HTR-8/SVneo (cell line): Measurements from ENCODE around the gene MRPL1.

Experiments
- DNase-seq: peaks from one replicate; pipeline ENCODE4 v3.0.0; 2011; ENCODE audit warnings: low spot score, mixed read lengths; ENCODE audit not compliant: insufficient read length
- FAIRE-seq: peaks from 2 replicates; lab custom pipeline; 2011; peaks lifted over from hg19 to GRCh38; lab: Jason Lieb, UNC

Gene MRPL1

DNA sequence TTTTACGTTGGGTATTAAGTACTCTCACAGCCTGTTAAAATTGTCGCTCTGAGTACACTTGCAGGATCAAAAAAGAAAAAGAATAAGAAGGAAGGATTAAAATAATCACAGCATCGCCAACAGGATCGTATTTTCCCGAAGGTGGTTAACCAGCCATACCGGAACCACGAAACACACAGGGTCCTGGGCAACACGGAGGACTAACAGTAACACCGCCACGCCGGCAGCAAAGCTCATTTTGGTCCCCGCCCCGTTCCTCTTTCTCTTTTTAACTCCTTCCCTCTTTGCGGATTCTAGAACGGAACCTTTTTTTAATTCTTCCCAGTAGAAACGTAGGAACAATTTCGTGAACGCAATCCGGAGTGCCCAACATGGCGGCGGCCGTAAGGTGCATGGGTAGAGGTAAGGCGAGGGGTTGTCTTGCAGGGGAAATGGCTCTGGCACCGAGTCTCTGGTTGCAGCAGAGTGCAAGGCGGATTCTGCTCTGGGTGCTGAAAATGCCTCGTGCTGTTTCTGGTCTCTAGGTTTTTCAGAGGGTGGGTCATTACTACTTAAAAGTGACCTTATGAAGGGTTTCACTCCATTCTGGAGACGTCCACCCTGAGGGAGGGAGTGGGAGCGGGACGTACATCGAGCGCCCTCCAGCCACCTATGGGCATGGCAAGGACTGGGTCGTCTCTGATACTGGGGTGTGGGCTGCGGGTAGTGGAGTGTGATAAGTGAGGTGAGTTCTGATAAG is at the start of gene MRPL1:
Gene MRPL1 (plus strand): TSS at position 353 of the 739 bp plus-strand sequence. CDS start 19 bp downstream, at position 372.
- DNase-seq (peak; percentile 52), FAIRE-seq (peak; percentile 13)

DNA sequence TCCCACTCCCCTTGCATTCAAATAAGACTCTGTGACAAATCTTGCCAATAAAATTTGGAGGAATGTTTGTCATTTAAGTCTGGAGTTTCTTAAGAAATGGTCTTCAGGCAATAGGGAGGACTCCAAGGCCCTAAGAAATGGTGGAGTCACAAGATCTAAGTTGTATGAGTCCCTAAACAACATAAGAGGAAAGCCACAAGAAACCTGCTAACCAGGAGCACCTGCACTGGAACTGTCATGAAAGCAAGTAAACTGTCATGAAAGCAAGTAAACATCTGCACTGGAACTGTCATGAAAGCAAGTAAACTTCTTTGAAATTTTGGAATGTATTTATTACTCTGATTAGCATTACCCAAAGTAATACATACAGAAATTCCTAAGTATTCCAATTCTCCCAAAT is 47.0 kb upstream of the MRPL1 start:
- DNase-seq (no peak), FAIRE-seq (no peak)

DNA sequence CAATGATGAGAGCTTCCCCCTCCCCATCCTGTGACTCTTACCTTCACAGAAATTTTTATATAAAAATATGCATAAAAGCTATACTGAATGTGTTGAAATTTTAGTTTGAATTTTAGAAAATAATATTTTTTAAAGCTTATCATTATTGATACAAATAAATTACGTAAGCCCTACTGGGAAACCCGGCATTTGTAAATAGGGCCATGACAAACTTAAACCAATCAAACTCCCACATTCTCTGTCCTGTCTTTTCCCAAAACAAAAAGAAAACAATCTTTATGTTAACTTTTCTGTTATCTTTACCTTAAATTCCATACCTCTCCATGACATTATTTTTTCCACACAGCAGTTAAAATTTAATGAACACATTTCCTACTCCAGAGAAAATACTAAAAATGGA is 46.1 kb upstream of the MRPL1 start:
- DNase-seq (no peak), FAIRE-seq (no peak)

DNA sequence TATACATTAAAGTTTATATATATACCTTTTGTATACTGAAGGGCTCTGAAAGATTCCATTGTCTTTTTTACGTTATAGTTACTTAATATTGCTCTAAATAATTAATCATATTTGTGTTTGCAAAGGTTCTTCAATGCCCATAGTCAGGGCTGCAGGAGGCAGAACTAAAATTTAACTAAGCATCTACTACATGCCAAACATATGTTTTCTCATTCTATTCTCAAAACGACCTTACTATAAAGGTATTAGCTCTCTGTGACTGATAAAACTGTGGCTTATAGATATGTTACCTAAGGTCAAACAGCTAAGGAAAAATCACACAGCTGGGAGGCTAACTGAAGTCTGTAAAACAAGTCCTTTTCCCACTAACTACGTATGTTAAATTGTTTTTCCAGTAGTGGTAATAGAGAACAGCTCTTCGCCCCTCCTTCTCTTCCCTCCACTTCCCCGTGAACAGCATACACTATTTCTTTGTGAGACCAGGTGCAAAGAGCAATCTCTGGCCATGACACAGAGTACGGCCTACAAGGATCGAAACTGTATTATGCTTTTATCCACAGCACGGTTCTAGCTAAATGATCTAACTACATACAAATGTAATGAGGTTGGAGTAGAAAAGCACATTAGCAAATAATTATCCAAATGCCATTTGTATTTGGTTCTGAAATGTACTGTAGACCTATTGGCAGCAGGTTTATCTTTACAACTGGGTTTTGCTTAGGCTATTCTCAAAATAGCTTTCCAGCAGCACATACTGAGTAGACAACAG is 45.1 kb upstream of the MRPL1 start:
- FAIRE-seq (no peak), DNase-seq (no peak)

DNA sequence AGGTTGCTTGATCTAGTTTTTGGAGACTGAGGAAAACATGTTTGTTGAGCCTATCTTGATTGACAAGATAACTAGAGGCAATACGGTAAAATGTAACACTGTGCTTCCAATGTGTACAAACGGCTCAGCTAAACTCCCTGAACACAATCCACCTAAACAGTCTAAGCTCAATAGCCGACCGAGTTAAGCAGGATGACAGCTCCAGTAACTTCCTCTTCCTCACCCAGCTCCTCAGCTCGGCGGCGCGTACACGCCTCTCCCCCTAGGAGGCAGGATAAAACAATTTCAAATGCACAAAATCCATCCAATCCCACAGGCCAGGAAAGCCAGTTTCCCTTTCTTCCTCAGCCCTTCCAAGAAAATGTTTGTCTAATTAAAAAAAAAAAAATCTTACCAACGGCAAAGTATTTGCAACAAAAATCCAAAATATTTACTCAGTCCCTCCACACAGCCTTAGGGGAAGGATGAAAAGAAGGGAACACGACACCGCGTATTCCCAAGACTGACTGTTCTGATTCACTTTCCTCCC is 44.5 kb upstream of the MRPL1 start:
- DNase-seq, result peak; percentile 48

DNA sequence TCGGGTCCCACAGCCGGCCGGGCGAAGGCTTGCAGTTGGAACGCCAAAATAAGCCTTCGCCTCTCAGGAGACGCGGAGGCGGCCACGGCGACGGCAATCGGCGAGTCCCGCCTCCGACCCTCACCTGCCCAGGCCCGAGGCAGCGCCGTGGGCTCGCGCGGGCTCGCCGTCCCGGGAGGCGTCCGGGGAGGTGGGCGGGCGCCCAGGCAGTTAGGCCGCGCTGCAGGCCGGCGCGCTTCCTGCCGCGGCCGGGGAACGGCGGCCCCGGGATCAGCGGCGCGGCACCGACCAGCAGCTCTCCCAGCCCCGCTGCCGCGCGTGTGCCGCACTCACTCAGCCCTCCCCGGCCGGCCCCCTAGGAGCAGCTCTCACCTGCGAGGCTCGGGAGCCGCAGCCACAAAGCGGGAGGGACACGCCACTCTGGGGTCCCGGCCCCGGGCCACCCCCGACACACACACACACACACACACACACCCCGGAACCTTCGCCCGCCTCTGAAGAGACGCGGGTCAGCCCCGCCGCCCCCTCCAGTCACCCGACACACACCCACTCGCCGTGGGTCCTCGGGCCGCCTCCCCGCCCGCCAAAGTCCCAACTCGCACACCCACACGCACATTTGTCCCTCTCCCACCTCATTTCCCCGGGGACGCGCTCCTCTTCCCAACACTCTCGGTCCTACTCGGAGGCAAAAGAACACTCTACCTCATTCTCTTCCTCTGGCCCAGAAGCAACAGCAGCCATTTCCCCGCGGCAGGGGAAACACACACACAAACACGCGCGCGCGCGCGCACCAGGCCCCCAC is 43.8 kb upstream of the MRPL1 start, which contains the start of gene CNOT6L:
Gene CNOT6L (minus strand): TSS at position 767 of the 802 bp plus-strand sequence. CDS start 60 bp downstream, at position 707.
- FAIRE-seq (no peak), DNase-seq (no peak)

More for the DNA sequence above, 44.5 kb upstream of the MRPL1 start:
- no peak for FAIRE-seq

DNA sequence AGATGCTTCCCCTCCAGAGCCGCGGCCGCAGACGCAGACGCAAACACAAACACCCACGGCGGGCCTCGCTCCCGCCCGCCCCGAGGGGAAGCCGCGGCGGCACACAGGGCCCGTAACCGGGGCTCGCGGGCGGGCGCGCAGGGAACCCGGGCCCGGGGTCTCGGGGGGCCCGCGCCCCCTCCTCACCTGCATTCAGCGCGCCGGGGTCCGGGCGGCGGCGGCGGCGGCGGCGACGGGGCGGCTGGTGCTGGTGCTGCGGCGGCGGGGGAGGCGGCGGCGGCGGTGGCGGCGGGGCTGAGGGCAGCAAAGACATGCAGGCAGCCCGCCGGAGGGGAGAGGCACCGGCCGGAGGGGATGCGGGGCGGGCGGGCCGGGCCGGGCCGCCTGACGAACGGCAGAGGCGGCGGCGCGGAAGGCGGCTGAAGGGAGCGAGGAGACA is 43.2 kb upstream of the MRPL1 start:
- no peak for FAIRE-seq
- DNase-seq, result no peak

DNA sequence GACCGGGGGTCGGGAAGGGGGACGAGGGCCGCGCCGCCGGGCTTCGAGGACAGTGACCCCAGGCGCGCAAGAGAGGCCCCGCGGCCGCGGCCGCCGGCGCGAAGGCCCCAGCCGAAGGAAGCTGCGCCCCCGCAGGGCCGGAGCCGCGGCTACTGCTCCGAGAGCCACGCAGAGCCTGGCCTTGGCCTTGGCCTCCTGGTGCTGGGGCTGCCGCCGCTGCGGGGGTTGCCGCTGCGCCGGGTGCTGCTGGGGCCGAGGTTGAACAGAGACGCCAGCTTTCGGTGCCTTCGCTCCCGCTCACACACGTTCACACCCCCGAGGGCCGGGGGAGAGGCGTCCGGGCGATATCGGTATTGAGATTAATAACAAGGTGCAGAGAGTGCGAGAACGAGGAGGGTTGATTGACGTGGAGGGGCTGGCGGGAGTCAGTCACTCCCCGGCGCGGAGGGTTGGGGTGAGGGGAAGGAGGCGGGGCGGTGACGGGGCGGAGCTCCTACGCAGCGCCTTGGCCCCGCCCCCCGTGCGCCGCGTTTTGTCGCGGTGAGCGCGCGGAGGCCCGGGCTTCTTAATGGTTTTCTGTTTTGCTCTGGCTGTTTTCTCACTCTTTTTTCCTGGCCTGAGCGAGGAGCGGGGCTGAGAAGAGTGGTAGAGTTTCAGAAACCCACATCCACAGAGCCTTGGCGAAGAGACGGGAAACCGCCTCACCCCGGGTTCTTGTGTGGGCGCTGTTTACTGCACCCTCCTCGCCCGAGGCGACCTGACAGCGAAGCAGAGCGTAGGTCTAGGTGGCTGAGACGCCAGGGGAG is 42.6 kb upstream of the MRPL1 start:
- DNase-seq (peak; percentile 64), FAIRE-seq (no peak)

DNA sequence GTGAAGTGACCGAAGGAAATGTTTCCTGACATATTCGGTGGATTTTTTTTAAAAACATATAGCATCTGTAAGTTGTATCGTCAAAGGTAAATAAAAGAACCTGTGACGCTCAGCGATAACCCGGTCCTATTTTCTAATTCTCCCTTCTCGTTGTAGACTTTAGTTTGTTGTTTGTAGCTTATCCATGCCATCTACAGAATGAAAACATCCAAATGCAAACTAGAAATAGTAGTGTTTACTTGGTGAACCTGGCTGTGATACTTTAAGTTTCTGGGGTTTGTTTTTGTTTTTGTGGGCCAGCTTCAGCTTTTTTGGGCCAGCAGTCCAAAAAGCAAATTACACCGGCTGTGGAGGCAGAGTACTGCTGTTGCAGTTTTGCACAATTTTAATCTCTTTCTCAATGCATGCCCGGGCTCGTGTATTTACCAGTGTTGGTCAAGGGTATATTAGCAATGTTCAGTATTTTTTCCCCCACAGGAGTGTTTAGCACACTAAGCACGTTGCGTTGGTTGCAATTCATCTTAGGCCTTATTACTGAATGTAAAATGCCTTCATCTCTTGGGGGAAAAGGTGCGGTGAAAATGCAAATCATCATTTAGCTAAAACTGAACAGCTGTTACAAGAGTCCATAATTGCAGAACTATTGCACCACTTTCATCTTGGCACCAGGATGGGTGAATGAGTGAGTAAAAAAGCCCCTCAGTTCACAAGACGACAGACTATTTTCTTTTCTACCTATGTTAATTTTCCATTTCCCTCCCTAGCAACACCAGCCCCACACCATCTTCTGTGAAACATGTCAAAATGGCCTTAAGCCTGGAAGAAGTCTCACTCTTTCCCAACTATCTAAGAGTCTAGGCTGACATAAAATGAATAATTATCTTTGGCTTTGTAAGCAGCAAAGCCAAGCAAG is 41.7 kb upstream of the MRPL1 start:
- DNase-seq (no peak), FAIRE-seq (no peak)

DNA sequence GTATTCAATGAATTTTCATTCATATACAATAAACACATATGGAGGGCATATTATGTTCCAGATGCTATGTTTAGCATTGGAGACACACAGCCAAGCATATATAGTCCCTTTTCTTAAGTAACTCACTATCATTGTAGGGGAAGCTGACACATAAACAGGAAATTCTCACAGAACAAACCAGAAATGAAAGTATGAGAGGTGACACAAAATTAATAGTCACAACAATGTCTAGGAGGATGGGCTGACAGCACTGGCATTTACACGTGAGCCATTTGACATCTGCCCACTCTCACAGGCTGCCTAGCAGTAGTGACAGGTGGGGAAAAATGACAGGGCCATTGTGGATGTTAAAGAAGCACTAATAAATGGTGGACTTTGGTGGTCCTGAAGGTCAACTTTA is 40.9 kb upstream of the MRPL1 start:
- DNase-seq (no peak), FAIRE-seq (no peak)

DNA sequence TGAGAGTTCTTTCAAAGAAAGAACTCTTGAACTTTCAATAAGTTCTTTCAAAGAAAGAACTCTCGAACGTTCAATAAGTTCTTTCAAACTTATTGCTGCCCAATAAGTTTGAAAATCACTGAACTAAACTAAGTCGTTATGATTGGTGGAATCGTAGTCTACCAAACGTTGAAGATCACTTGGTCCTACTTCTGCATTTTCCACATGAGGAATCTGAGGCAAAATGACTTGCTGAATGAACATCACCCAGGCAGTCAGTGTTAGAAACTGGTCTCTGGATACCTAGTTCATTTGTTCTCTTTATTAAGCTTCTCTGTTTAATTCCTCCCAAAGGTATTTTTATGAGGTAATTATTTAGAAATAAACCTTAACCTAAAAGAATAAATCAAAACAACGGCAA is 36.4 kb upstream of the MRPL1 start:
- FAIRE-seq, result no peak

DNA sequence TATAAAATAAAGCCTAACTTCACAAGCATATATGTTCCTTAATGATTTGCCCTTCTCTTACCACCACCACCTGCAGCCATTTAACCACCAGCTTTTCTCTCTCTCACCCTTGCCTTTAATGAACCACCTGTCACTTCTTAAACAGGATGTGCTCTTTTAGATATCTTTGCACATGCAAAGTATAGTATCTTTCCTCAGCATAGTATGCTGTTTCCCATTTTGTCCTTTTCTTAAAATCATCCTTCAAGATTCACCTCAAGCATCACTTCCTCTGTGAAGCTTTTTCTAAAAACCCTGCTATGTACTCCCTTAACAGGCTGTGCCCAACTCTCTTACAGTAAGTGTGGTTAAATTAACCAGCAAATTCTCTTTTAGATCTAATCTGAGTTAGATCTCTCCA is 35.3 kb upstream of the MRPL1 start:
- no peak for FAIRE-seq

More for the DNA sequence above, 36.4 kb upstream of the MRPL1 start:
- DNase-seq, result no peak

DNA sequence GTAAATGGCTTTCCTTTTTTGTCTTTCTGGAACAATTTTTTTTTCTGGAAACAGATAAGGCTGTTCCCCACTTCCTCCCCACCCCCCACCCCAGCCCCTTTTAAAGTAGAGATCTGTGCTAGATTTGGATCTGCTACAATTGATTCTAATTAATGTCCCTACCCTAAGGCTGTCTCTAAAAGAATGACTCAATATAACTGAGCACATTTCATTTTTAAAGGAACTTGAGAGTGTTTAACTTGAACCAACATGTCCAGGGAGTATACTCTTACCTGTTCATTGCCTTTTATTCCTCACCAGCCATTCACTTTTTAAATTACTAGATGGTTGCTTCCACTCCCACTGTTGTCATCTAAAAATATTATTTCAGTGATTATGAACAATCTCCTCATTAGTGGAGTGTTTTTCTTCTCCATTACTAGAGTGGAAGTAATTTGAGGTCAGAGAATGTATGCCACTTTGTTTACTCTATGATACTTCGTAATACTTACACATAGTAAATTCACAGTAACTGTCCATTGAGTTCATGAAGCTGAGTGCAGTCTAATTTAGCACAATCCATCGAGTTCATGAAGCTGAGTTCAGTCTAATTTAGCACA is 29.4 kb upstream of the MRPL1 start:
- FAIRE-seq, result no peak
- DNase-seq, result no peak

More for the DNA sequence above, 35.3 kb upstream of the MRPL1 start:
- no peak for DNase-seq

DNA sequence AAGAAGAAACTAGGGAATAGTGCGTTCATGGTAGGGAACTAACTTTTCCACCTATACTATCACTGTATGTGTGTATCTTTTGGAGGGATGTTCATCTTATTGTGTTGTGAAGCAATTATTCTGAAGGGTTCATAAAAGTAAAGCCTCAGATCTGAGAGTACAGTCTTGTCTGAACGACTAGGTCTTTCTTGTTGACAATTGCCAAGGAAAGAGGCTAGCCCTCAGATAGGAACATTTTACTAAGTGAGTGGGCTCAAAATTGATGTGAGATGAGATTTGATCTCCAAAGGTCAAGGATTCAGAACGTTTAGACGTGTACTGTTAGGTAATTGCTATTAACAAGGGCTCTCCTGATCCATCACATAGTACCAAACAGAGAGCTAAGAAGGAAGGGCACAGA is 28.2 kb upstream of the MRPL1 start:
- no peak for FAIRE-seq
- DNase-seq, result no peak

DNA sequence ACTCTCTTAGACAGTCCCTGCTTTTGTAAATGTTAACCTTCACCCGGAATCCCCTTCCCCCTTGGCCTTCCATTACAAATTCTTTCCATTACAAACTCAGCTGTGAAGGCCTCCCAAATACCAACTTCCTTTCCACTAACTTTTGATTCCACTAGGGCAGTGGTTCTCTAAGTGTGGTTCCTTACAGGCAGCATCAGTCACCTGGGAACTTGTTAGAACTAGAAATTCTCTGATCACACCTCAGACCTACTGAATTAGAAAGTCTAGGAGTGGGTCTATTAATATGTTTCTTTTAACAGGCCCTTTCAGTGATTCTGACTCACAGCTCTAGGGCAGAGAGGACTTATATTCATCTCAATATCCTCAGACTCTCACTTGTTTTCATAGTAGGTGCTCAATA is 19.0 kb upstream of the MRPL1 start:
- no peak for DNase-seq
- no peak for FAIRE-seq

DNA sequence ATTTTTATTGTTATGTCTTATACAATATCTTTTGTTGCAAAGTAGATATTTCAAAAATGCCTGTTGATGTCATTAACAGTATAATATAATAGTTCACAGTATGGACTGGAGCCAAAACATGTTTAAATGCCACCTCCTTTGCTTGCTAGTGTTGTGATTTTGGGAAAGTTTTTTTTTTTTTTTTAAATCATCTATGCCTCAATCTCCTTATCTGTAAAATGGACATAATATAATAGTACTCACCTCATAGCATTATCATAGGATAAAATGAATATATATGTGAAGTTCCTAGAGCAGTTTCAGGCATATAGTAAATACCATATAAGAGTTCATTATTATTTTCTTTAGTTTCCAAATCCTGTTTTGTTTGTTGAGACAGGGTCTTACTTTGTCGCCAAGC is 18.3 kb upstream of the MRPL1 start:
- no peak for FAIRE-seq
- DNase-seq, result no peak

DNA sequence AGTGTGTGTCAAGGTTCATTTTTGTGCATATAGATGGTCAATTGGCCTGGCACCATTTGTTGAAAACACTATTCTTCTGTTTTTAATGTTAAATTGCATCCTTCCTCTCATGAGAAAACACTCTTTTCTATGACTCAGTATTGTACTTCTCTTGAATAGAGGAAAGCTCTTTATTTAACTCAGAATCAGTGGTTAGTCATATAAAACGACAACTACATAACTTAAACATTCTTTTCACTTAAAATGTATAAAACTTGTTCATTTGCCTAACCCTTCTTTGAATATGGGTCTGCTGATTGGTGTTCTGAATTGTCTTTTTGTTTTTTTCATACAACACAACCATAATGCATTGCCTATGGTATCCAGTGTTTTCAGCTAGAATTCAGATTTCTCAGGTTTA is 17.2 kb upstream of the MRPL1 start:
- no peak for DNase-seq
- FAIRE-seq, result no peak

DNA sequence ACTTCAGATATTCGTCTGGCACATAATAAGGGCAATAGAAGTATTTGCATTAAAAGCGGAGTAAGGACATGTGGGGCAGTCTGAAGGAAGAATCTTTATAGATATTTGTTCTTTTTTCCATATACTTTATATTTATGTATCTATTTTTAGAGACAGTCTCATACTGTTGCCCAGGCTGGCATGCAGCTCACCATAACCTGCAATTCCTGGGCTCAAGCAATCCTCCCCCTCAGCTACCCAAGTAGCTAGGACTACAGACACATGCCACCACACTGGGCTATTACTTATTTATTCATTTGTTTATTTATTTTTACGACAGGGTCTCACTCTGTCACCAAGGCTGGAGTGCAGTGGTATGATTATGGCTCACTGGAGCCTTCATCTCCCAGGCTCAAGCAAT is 16.7 kb upstream of the MRPL1 start:
- FAIRE-seq, result no peak
- DNase-seq, result no peak
